PC-9 (cell line): Measurements from ENCODE around the gene ILKAP. TPM values are rescaled to one million over a fixed set of nuclear protein-coding genes. Genes with fewer than 3 reads are reported as not detected.

ENCODE experiments used
- BruUV-seq: library from RNA; stranded (reverse); fragments of 400-500 nt; replicated peaks from 2 replicates; lab custom pipeline; 2021; lab: Mats Ljungman, UMichigan
- CTCF ChIA-PET: fragments of 300-600 bp; sonication (Branson Sonifier 250); formaldehyde crosslinking; loops from one replicate; lab custom pipeline; 2022; ENCODE audit warnings: antibody characterized with exemption; lab: Charles Lee
- POLR2A ChIA-PET: fragments of 300-600 bp; sonication (Branson Sonifier 250); formaldehyde crosslinking; loops from one replicate; lab custom pipeline; 2022; ENCODE audit warnings: antibody characterized with exemption; ENCODE audit not compliant: unreplicated experiment; lab: Charles Lee
- DNase-seq, 2 experiments: peaks; one replicate each; pipeline versions ENCODE4 v3.0.0 to v3.0.0-alpha.2; 2015 to 2022; ENCODE audit warnings: mixed read lengths in 1 of 2
- H2AFZ ChIP-seq: fragments of 200-600 bp; sonication (generic); 2 replicates; pipeline ENCODE4 v1.8.1; 2017; ENCODE audit warnings: antibody characterized with exemption
- H3F3A ChIP-seq: fragments of 200-600 bp; sonication (generic); 2 replicates; pipeline ENCODE4 v1.8.1; 2017; ENCODE audit warnings: antibody characterized with exemption, mild to moderate bottlenecking, low read depth; ENCODE audit not compliant: insufficient read depth
- H3K27ac ChIP-seq: fragments of 200-600 bp; sonication (generic); 2 replicates; pipeline ENCODE4 v1.6.1; 2016; ENCODE audit warnings: mixed run types
- H3K27me3 ChIP-seq: fragments of 200-600 bp; sonication (generic); 2 replicates; pipeline ENCODE4 v1.6.1; 2016; ENCODE audit warnings: low read depth, mixed run types; ENCODE audit not compliant: insufficient read depth
- H3K36me3 ChIP-seq: fragments of 200-600 bp; sonication (generic); 2 replicates; pipeline ENCODE4 v1.6.1; 2016; ENCODE audit warnings: low read depth, mixed run types
- H3K4me1 ChIP-seq: fragments of 200-600 bp; sonication (generic); replicated peaks from 2 replicates; pipeline ENCODE4 v1.6.1; 2016; ENCODE audit warnings: mixed run types; ENCODE audit not compliant: insufficient read depth
- H3K4me2 ChIP-seq: fragments of 200-600 bp; sonication (generic); 2 replicates; pipeline ENCODE4 v1.6.1; 2017; ENCODE audit warnings: mixed run types
- H3K4me3 ChIP-seq: fragments of 200-600 bp; sonication (generic); 2 replicates; pipeline ENCODE4 v1.6.1; 2016; ENCODE audit warnings: mixed run types
- H3K79me2 ChIP-seq: fragments of 200-600 bp; sonication (generic); 2 replicates; pipeline ENCODE4 v1.6.1; 2017; ENCODE audit warnings: low read depth, mixed run types
- H3K9me2 ChIP-seq: fragments of 200-600 bp; sonication (generic); 2 replicates; pipeline ENCODE4 v1.8.1; 2017; ENCODE audit warnings: mild to moderate bottlenecking; ENCODE audit not compliant: insufficient read depth
- H3K9me3 ChIP-seq: fragments of 200-600 bp; sonication (generic); 2 replicates; pipeline ENCODE4 v1.8.1; 2016; ENCODE audit warnings: low read depth; ENCODE audit not compliant: insufficient read depth
- H4K20me1 ChIP-seq: fragments of 200-600 bp; sonication (generic); 2 replicates; pipeline ENCODE4 v1.8.1; 2017; ENCODE audit not compliant: insufficient read depth
- CTCF ChIP-seq: fragments of 200-600 bp; sonication (generic); conservative IDR thresholded peaks from 2 replicates; pipeline ENCODE4 v1.6.1; 2017; ENCODE audit warnings: mixed run types, antibody characterized with exemption, mild to moderate bottlenecking, moderate library complexity
- EZH2 ChIP-seq: fragments of 200-600 bp; sonication (generic); IDR thresholded peaks from 2 replicates; pipeline ENCODE4 v1.8.0; 2017; ENCODE audit warnings: antibody characterized with exemption, low read depth
- intact Hi-C: fragments of 100-400 bp; cut with micrococcal nuclease; formaldehyde crosslinking; loops from one replicate; pipeline ENCODE4 v1.10.0; 2022; ENCODE audit not compliant: unreplicated experiment
- total RNA-seq: library from RNA; stranded (reverse); gene quantifications from 2 replicates; pipeline ENCODE4 v1.2.3, GENCODE V29; 2021

The ILKAP gene
- total RNA-seq, 1 experiment from 2014 or later, result 55.6 TPM

GRCh38 chr2:238235331-238235732 is 31.8 kb upstream of the ILKAP start:
- Histone ChIP-seq H2AFZ (no peak overlapping the region), H3K27me3 (peaks cover 38% of the 10 kb centered on the region), H3K4me2 (no peak overlapping the region), H3F3A (peaks cover 11% of the 10 kb centered on the region; the same call in 1 of the 2 replicates), H3K9me3 (no peaks in the 10 kb centered on the region), H4K20me1 (no peaks in the 10 kb centered on the region), H3K4me3 (no peak overlapping the region), H3K36me3 (no peaks in the 10 kb centered on the region), H3K79me2 (no peaks in the 10 kb centered on the region), H3K4me1 (no peaks in the 10 kb centered on the region; the same call in 1 of the 2 replicates), H3K9me2 (no peaks in the 10 kb centered on the region), H3K27ac (no peak overlapping the region)
- intact Hi-C loops, result no loop called here
- TF ChIP-seq CTCF, result no peak
- TF ChIP-seq EZH2, result no peak
- no peak for DNase-seq
- ChIA-PET POLR2A (no interaction called here), CTCF (no interaction called here)
- no TSS peak for BruUV-seq

- H3K27me3 ChIP-seq, result peaks cover 49% of the 10 kb centered on the region
- TF ChIP-seq EZH2, result no peak
- no peak for TF ChIP-seq CTCF
These were observed 30.1 kb upstream of the ILKAP start for GRCh38 chr2:238233625-238234024.

DNA sequence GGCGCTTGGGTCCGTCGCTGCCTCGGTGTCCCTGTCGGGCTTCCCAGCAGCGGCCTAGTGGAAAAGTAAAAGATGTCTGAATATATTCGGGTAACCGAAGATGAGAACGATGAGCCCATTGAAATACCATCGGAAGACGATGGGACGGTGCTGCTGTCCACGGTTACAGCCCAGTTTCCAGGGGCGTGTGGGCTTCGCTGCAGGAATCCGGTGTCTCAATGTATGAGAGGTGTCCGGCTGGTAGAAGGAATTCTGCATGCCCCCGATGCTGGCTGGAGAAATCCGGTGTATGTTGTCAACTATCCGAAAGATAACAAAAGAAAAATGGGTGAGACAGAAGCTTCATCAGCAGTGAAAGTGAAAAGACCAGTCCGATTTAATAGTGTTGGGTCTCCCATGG is 28.3 kb upstream of the ILKAP start:
- Histone ChIP-seq H3F3A (no peaks in the 10 kb centered on the region), H3K27me3 (peaks cover 46% of the 10 kb centered on the region), H4K20me1 (no peaks in the 10 kb centered on the region), H3K36me3 (no peaks in the 10 kb centered on the region), H3K9me2 (no peaks in the 10 kb centered on the region), H3K4me3 (no peak overlapping the region), H3K4me1 (no peaks in the 10 kb centered on the region; the same call in 1 of the 2 replicates), H3K9me3 (no peaks in the 10 kb centered on the region), H3K79me2 (no peaks in the 10 kb centered on the region), H3K27ac (no peak overlapping the region), H2AFZ (no peak overlapping the region), H3K4me2 (no peak overlapping the region)
- CTCF ChIA-PET, result no interaction called here
- POLR2A ChIA-PET, result no interaction called here
- TF ChIP-seq CTCF (no peak), EZH2 (no peak)
- no TSS peak for BruUV-seq
- DNase-seq, result no peak
- intact Hi-C loops, result no loop called here

More at GRCh38 chr2:238233625-238234024, 30.1 kb upstream of the ILKAP start:
- intact Hi-C loops, result no loop called here
- DNase-seq, result no peak
- Histone ChIP-seq H3K9me2 (no peaks in the 10 kb centered on the region), H3K4me2 (no peak overlapping the region), H3K4me3 (no peak overlapping the region), H3K36me3 (no peaks in the 10 kb centered on the region), H3F3A (peaks cover 10% of the 10 kb centered on the region; the same call in 1 of the 2 replicates), H3K79me2 (no peaks in the 10 kb centered on the region), H3K4me1 (no peaks in the 10 kb centered on the region; the same call in 1 of the 2 replicates), H4K20me1 (no peaks in the 10 kb centered on the region), H3K9me3 (no peaks in the 10 kb centered on the region), H3K27ac (no peak overlapping the region), H2AFZ (no peak overlapping the region)
- no TSS peak for BruUV-seq
- ChIA-PET POLR2A (interaction anchor here (0.6 kb wide), 1 partner anchor 238 kb away, joined by 6 read pairs; no protein-coding TSS in a partner anchor), CTCF (no interaction called here)
